SU-DHL-6 (cell line): ENCODE data around the gene OCEL1.

Experiments used
- H2AFZ ChIP-seq: fragments of 200-600 bp; sonication (generic); 2 replicates; pipeline ENCODE4 v1.6.1; 2014; ENCODE audit warnings: low read depth, mild to moderate bottlenecking, moderate library complexity, mixed read lengths, antibody characterized with exemption, low read length; ENCODE audit not compliant: severe bottlenecking
- H3F3A ChIP-seq: fragments of 200-600 bp; shearing (Covaris generic); 2 replicates; pipeline ENCODE4 v1.6.0; 2016; ENCODE audit warnings: antibody characterized with exemption, mild to moderate bottlenecking; ENCODE audit not compliant: insufficient read depth
- H3K27ac ChIP-seq: fragments of 200-600 bp; sonication (generic); 2 replicates; pipeline ENCODE4 v1.5.1; 2016; ENCODE audit warnings: low read depth, mild to moderate bottlenecking, low read length, moderate library complexity, mixed read lengths
- H3K27me3 ChIP-seq: fragments of 200-600 bp; sonication (generic), shearing (Covaris generic); 2 replicates; pipeline ENCODE4 v1.6.0; 2014; ENCODE audit warnings: mild to moderate bottlenecking, low read length
- H3K36me3 ChIP-seq: fragments of 200-600 bp; sonication (generic); 2 replicates; pipeline ENCODE4 v1.6.1; 2014; ENCODE audit warnings: mild to moderate bottlenecking, low read length, mixed read lengths
- H3K4me2 ChIP-seq: fragments of 300-600, 200-600 bp; shearing (Covaris generic), sonication (generic); 2 replicates; pipeline ENCODE4 v1.6.0; 2014; ENCODE audit warnings: low read length, low read depth, mild to moderate bottlenecking; ENCODE audit not compliant: poor library complexity, severe bottlenecking
- H3K4me3 ChIP-seq: fragments of 200-600 bp; sonication (generic); 2 replicates; pipeline ENCODE4 v1.5.1; 2014; ENCODE audit warnings: antibody characterized with exemption, low read length, mild to moderate bottlenecking, mixed read lengths; ENCODE audit not compliant: insufficient read depth, poor library complexity, severe bottlenecking
- H3K79me2 ChIP-seq: fragments of 200-600 bp; sonication (generic); 2 replicates; pipeline ENCODE4 v1.6.1; 2014; ENCODE audit warnings: mild to moderate bottlenecking, low read length, moderate library complexity; ENCODE audit not compliant: insufficient read depth
- H3K9ac ChIP-seq: fragments of 200-600 bp; sonication (generic); 2 replicates; pipeline ENCODE4 v1.7.0; 2014; ENCODE audit warnings: mild to moderate bottlenecking, low read length
- H3K9me2 ChIP-seq: fragments of 200-600 bp; sonication (generic); replicated peaks from 2 replicates; pipeline ENCODE4 v1.6.1; 2014; ENCODE audit warnings: low read length; ENCODE audit not compliant: insufficient read depth
- H3K9me3 ChIP-seq: fragments of 200-600 bp; sonication (generic); 2 replicates; pipeline ENCODE4 v1.6.1; 2014; ENCODE audit warnings: low read length, mixed read lengths; ENCODE audit not compliant: insufficient read depth
- H4K20me1 ChIP-seq: fragments of 200-600 bp; sonication (generic); 2 replicates; pipeline ENCODE4 v1.6.1; 2014; ENCODE audit warnings: low read depth, mild to moderate bottlenecking, antibody characterized with exemption, low read length, moderate library complexity, mixed read lengths
- CTCF ChIP-seq: fragments of 200-600 bp; sonication (generic); IDR thresholded peaks from one replicate; pipeline ENCODE4 v1.5.1; 2017; ENCODE audit warnings: antibody characterized with exemption, mild to moderate bottlenecking, low read length, moderate library complexity; ENCODE audit not compliant: insufficient read depth, poor library complexity, severe bottlenecking
- EZH2phosphoT487 ChIP-seq: fragments of 200-600 bp; sonication (generic), shearing (Covaris generic); conservative IDR thresholded peaks from 2 replicates; pipeline ENCODE4 v1.6.1; 2018; ENCODE audit warnings: mild to moderate bottlenecking, antibody characterized with exemption, low read length, moderate library complexity, mixed read lengths

The OCEL1 gene

GRCh38 chr19:17206736-17207581, 19.1 kb upstream of the OCEL1 start:
- Histone ChIP-seq H3K36me3 (no peaks in the 10 kb centered on the region), H3K9ac (no peak overlapping the region), H3K4me2 (no peak overlapping the region), H3K9me2 (no peaks in the 10 kb centered on the region), H3F3A (no peaks in the 10 kb centered on the region), H3K9me3 (no peaks in the 10 kb centered on the region), H3K4me3 (no peak overlapping the region), H3K27ac (no peak overlapping the region), H3K27me3 (no peaks in the 10 kb centered on the region), H3K79me2 (no peaks in the 10 kb centered on the region), H2AFZ (no peak overlapping the region), H4K20me1 (no peaks in the 10 kb centered on the region)
- TF ChIP-seq CTCF = no peak
- TF ChIP-seq EZH2phosphoT487 = no peak

- no peak overlapping the region for H3K4me3 ChIP-seq
- no peak overlapping the region for H3K9ac ChIP-seq
- H3K9me2 ChIP-seq = no peaks in the 10 kb centered on the region
- H3F3A ChIP-seq = 0 out of 2 replicates have a peak, but pooled peaks cover 3% of the 10 kb centered on the region
- no peaks in the 10 kb centered on the region for H3K79me2 ChIP-seq
- no peaks in the 10 kb centered on the region for H4K20me1 ChIP-seq
- H3K27ac ChIP-seq = no peak overlapping the region
- H3K4me2 ChIP-seq = no peak overlapping the region
- H3K9me3 ChIP-seq = no peaks in the 10 kb centered on the region
- H3K27me3 ChIP-seq = no peaks in the 10 kb centered on the region
- H3K36me3 ChIP-seq = no peaks in the 10 kb centered on the region
- H2AFZ ChIP-seq = no peak overlapping the region
- TF ChIP-seq EZH2phosphoT487 (no peak), CTCF (no peak)
These were observed 16.6 kb upstream of the OCEL1 start for GRCh38 chr19:17209126-17210036.

- H3K27me3 ChIP-seq = no peaks in the 10 kb centered on the region
- H3K79me2 ChIP-seq = no peaks in the 10 kb centered on the region
- no peaks in the 10 kb centered on the region for H3K9me3 ChIP-seq
- H3K9ac ChIP-seq = no peak overlapping the region
- no peaks in the 10 kb centered on the region for H4K20me1 ChIP-seq
- no peak overlapping the region for H3K27ac ChIP-seq
- TF ChIP-seq CTCF = no peak
- TF ChIP-seq EZH2phosphoT487 = no peak
- H3K36me3 ChIP-seq = no peaks in the 10 kb centered on the region
- H3K9me2 ChIP-seq = no peaks in the 10 kb centered on the region
- H3K4me3 ChIP-seq = no peak overlapping the region
- 0 out of 2 replicates have a peak, but pooled peaks cover 3% of the 10 kb centered on the region for H3F3A ChIP-seq
- H3K4me2 ChIP-seq = no peak overlapping the region
- no peak overlapping the region for H2AFZ ChIP-seq
These were observed 15.7 kb upstream of the OCEL1 start for GRCh38 chr19:17210296-17210695.
